GM18498 (cell line): ENCODE results near the gene LTBP1.
A peak's percentile ranks its signal among the peaks of the same experiment; 100 is the strongest.
"Not testable (repeated sequence)": the region's sequence is repeated elsewhere in the genome, so short reads cannot be mapped to it uniquely, and the experiment has no call there.

Source experiments
- ATAC-seq: cut with Tn5 transposase; IDR thresholded peaks from one replicate; pipeline ENCODE4 v1.9.1; 2021; ENCODE audit warnings: mild to moderate bottlenecking, moderate library complexity; ENCODE audit not compliant: unreplicated experiment

LTBP1 gene

DNA sequence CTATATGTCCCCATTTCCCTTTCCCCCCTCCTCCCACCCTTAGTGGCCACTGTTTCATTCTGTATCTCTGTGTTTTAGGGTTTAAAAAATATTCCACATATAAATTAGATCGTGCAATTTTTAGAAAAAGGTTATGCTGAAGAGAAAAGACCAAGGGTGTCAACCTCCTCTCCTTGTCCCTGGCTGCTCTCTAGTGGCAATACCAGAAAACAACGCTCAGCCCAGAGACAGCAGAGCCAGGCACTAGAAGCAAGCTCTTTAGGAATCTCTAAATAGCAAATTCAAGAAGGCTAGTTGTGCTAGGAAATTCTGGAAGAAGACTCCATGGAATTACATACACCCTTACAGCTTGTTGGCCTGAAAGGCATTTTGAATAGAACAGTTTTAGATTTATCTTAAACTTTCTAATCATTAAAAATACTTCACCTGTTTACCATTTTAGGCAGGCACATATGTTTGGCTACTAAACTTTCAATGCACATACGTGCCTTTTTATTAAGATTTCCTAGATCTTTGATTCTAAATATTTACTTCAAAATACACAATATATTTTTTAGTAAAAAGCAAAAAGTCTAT, 494.6 kb downstream of the LTBP1 start:
- peak; percentile 84 for ATAC-seq

DNA sequence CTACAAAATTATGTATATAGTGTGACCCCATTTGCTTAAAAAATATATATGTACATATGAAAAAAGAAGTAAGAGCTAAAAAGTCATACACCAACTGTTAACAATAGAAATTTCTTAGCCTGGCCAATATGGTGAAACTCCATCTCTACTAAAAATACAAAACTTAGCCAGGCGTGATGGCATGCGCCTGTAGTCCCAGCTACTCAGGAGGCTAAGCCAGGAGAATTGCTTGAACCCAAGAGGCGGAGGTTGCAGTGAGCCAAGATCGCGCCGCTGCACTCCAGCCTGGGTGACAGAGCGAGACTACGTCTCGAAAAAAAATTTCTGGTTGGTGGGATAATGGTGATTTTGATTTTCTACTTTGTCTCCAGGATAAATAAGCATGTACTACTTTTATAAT, 495.3 kb downstream of the LTBP1 start:
- not testable (repeated sequence) for ATAC-seq

DNA sequence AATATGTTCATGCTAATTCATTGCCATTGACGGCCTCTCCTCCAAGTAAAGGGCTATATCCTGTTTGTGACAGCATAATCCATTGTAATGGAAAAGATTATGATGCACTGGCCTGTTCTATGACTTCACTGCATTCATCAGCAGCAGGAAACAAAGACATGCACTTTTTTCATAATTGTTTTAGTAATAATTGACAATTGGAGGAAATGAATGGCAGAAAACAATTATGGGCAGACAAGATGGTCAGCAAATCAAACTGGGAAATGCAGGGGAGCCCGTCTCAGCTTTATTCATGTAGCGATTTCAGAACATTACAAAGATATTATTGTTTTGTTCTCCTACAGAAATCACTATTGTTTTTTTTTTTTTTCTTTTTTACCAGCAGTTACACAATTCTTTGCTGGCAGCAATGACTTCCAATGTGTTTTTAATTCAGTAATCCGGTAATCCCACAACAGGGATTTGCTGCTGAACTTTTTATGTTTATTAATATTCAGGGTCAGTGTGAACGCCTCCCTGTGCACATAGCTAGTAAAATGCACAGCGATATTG, 495.9 kb downstream of the LTBP1 start:
- no peak for ATAC-seq

DNA sequence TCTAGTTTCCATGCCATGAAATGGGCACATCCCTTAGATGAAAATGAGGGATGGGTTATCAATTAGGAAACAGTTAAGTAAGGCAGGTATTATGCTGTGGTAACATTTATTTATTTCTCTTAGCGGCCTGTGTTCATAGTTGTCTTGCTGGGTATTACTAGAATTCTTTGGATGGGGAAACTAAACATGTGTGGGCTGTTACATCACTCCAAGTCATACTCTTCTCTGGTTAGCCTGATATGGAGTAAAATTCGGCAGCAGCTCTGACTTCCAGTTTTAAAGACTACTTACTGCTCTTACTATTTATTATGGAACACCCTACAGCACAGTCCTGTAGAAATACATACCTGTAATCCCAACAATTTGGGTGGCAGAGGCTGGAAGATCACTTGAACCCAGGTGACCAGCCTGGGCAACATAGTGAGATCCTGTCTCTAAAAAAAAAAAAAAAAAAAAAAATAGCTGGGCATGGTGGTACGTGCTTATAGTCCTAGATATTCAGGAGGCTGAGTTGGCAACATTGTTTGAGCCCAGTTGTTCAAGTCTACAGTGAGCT, 496.6 kb downstream of the LTBP1 start:
- no peak for ATAC-seq

DNA sequence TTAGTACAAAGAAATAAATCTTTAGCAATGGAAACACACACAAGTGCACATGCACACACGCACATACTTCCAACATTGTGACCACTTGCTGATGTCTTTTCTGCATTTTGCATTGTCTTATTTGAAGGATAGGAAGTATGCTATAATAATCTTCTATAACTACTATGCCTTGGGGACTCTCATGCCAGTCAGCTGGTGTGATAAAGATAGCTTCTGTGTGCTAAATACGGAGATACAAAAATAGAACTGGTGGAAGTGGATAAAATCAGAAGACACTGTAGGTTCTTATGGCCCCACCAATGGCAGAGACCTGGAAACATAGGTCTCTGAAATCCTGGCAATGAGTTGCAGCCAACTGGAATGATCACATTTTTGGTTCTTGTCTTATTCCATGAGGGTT, 498.2 kb downstream of the LTBP1 start:
- no peak for ATAC-seq

DNA sequence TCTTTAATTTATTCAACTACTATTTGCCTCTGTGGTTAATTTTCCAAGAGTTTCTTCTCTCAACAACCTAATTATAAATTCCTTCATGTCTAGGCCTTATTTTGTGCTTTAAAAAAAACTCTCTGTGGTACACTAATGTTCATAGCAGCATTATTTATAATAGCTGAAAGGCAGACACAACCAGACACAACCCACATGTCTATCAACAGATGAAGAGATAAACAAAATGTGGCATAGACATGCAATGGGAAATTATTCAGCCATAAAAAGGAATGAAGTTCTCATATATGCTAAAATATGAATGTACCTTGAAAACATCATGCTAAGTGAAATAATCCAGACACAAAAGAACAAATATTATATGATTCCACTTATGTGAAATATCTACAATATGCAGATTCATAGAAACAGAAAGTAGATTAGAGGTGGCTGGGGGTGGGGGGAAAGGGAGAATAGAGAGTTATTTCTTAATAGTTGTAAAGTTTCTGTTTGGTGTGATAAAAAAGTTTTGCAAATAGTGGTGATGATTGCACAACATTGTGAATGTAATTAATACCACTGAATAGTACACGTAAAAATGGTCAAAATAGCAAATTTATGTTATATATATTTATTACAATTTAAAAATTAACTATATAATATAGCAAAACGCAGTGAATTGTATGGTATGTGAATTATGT, 501.6 kb downstream of the LTBP1 start:
- ATAC-seq, result peak; percentile 59
